Muscle layer of duodenum (tissue), 2 donors: ENCODE results near the gene VEGFB.

Experiments used
- H3K27ac ChIP-seq: one replicate; pipeline ENCODE4 v1.7.0; 2013; ENCODE audit warnings: mild to moderate bottlenecking, low read length
- H3K27me3 ChIP-seq: one replicate; pipeline ENCODE4 v1.7.0; 2013; ENCODE audit warnings: low read depth, mild to moderate bottlenecking, control low read depth, low read length
- H3K36me3 ChIP-seq, 2 donors: one replicate each; pipeline ENCODE4 v1.7.0; 2013; ENCODE audit warnings: low read length in 2 of 2, control low read depth in 1 of 2, mild to moderate bottlenecking in 1 of 2; ENCODE audit not compliant: insufficient read depth in 2 of 2, control insufficient read depth in 1 of 2
- H3K4me1 ChIP-seq, 2 donors: one replicate each; pipeline ENCODE4 v1.7.0; 2013; ENCODE audit warnings: low read length in 2 of 2, mild to moderate bottlenecking in 2 of 2, control low read depth in 1 of 2, moderate library complexity in 1 of 2; ENCODE audit not compliant: insufficient read depth in 2 of 2, control insufficient read depth in 1 of 2
- H3K4me3 ChIP-seq, 2 donors: one replicate each; pipeline ENCODE4 v1.7.0; 2013; ENCODE audit warnings: low read length in 2 of 2, low read depth in 1 of 2, mild to moderate bottlenecking in 1 of 2
- H3K9me3 ChIP-seq, 2 donors: one replicate each; pipeline ENCODE4 v1.7.0; 2013; ENCODE audit warnings: low read length in 2 of 2, control low read depth in 1 of 2, mild to moderate bottlenecking in 1 of 2; ENCODE audit not compliant: control insufficient read depth in 1 of 2
- donor health status: healthy.

VEGFB gene

DNA sequence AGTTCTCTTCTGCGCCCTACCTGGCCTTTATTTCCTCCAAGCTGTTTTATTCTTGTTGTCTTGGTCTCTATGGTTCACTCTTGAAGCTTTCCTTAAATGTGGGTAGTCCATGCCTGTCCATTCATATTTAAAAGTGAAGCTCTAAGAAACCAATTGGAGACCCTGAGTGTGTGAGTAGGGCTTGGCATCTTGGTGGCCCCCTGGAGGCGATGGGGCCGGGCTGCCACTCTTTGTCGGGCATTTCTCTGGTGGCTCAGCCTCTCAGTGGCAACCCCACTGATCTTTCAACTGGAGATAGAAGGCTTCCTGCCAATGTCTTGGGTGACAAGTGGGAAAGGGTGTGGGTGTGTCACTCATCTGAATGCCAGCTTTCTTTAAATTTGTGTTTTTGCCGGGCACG, 17.5 kb upstream of the VEGFB start:
- no peaks in the 10 kb centered on the region for H3K4me1 ChIP-seq
- H3K27me3 ChIP-seq, result no peaks in the 10 kb centered on the region
- H3K36me3 ChIP-seq, result peaks cover 3 to 16% of the 10 kb centered on the region in 2 donors
- no peak overlapping the region for H3K4me3 ChIP-seq
- H3K9me3 ChIP-seq, result no peaks in the 10 kb centered on the region
- no peak overlapping the region for H3K27ac ChIP-seq

DNA sequence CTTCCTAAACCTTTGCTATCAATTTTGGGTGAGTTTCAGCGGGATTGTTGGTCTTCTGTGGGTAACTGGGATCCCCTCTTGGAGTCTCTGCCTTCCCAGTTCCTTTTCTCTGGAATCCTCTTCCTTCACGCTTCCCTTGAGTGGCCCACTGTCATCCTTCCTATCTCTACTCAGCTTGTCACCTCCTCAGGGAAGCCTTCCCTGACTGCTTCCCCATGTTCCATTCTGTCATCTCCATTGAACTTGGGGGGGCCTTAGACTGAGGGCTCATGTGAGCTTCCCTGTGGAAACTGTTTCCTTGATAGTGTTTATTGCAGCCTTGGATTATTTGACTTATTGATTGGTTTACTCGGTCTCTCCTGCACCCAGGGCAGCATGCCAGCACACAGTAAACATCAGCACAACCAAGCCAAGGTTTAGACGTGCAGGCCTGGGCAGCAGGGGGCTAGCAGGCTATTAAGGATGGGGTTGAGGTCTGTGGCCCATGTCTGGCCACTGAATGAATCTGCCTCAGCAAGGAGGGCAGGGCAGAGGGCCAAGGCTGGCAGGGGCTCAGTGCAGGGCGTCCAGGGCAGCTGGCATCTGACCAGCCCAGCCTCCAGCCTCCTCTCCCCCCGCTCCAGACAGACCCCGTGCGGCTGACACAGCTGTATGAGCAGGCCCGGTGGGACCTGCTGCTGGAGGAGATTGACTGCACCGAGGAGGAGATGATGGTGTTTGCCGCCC, 15.6 kb upstream of the VEGFB start:
- H3K4me3 ChIP-seq, result no peak overlapping the region
- peaks cover 3 to 16% of the 10 kb centered on the region in 2 donors for H3K36me3 ChIP-seq
- H3K27ac ChIP-seq, result no peak overlapping the region
- H3K4me1 ChIP-seq, result no peaks in the 10 kb centered on the region
- H3K9me3 ChIP-seq, result no peaks in the 10 kb centered on the region
- H3K27me3 ChIP-seq, result no peaks in the 10 kb centered on the region

DNA sequence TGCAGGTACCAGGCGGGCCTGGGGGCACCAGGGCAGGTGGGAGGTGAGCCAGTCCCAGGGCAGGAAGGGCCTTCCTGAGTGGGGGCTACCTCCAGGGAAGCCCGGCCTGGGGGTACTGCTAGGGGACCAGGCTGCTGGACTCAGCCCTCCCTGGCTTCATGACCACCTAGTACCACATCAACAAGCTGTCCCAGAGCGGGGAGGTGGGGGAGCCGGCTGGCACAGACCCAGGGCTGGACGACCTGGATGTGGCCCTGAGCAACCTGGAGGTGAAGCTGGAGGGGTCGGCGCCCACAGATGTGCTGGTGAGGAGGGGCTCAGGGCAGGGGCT, 15.1 kb upstream of the VEGFB start:
- no peak overlapping the region for H3K4me3 ChIP-seq
- H3K9me3 ChIP-seq, result no peaks in the 10 kb centered on the region
- H3K4me1 ChIP-seq, result no peaks in the 10 kb centered on the region
- H3K27ac ChIP-seq, result no peak overlapping the region
- peaks cover 3 to 16% of the 10 kb centered on the region in 2 donors for H3K36me3 ChIP-seq
- H3K27me3 ChIP-seq, result no peaks in the 10 kb centered on the region

- no peaks in the 10 kb centered on the region for H3K27me3 ChIP-seq
- H3K4me1 ChIP-seq, result no peaks in the 10 kb centered on the region
- no peaks in the 10 kb centered on the region for H3K9me3 ChIP-seq
- H3K36me3 ChIP-seq, result peaks cover 3 to 16% of the 10 kb centered on the region in 2 donors
- H3K4me3 ChIP-seq, result no peak overlapping the region
- no peak overlapping the region for H3K27ac ChIP-seq
Measured at GRCh38 chr11:64219755-64220154, 14.6 kb upstream of the VEGFB start.

DNA sequence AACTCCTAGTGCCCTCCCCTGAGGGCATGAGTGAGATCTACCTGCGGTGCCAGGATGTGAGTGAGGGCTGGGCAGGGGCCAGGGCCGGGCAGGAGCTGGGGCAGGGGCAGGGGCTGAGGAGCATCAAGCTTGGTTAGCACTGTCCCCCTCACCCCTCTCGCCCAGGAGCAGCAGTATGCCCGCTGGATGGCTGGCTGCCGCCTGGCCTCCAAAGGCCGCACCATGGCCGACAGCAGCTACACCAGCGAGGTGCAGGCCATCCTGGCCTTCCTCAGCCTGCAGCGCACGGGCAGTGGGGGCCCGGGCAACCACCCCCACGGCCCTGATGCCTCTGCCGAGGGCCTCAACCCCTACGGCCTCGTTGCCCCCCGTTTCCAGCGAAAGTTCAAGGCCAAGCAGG, 14.1 kb upstream of the VEGFB start:
- Histone ChIP-seq H3K9me3 (no peaks in the 10 kb centered on the region), H3K36me3 (peaks cover 3 to 16% of the 10 kb centered on the region in 2 donors), H3K4me3 (no peak overlapping the region), H3K4me1 (peaks cover 0 to 4% of the 10 kb centered on the region in 2 donors), H3K27ac (no peak overlapping the region), H3K27me3 (no peaks in the 10 kb centered on the region)

DNA sequence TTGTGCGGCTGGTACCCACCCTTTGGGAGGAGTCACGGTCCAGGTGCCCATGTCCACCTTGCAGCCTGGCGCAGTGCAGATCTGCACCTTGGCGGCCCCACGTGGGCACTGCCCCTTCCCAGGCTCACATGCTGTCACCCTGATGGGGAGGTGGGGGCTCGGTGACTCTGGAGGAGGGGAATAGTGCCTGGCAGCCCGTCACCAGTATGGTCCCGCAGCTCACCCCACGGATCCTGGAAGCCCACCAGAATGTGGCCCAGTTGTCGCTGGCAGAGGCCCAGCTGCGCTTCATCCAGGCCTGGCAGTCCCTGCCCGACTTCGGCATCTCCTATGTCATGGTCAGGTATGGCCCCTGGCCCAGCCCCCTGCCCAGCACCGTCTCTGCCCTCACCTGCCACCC, 13.6 kb upstream of the VEGFB start:
- Histone ChIP-seq H3K36me3 (peaks cover 3 to 16% of the 10 kb centered on the region in 2 donors), H3K9me3 (no peaks in the 10 kb centered on the region), H3K27me3 (no peaks in the 10 kb centered on the region), H3K27ac (no peak overlapping the region), H3K4me1 (peaks cover 0 to 8% of the 10 kb centered on the region in 2 donors), H3K4me3 (no peak overlapping the region)

DNA sequence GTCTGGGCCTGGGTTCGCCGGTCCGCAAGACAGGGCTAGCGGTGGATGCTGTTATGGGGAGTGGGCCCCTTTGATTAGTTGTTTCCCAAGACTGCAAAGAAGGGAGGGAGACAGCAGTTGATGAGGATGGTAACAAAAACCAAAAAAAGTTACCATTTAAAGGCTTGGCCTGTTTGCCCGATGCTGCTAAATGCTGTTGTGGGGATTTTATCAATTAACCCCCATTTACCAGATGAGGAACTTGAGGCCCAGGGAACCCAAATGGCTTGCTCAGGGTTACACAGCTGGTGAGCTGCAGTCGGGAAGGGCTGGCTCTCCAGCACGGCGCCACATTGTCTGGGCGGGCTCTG, 11.8 kb upstream of the VEGFB start:
- H3K4me1 ChIP-seq, result peaks cover 0 to 20% of the 10 kb centered on the region in 2 donors
- H3K27me3 ChIP-seq, result no peaks in the 10 kb centered on the region
- H3K27ac ChIP-seq, result no peak overlapping the region
- no peak overlapping the region for H3K4me3 ChIP-seq
- H3K9me3 ChIP-seq, result no peaks in the 10 kb centered on the region
- H3K36me3 ChIP-seq, result peaks cover 3 to 16% of the 10 kb centered on the region in 2 donors

GRCh38 chr11:64223001-64223651, 11.3 kb upstream of the VEGFB start:
- no peak overlapping the region for H3K27ac ChIP-seq
- H3K27me3 ChIP-seq, result no peaks in the 10 kb centered on the region

DNA sequence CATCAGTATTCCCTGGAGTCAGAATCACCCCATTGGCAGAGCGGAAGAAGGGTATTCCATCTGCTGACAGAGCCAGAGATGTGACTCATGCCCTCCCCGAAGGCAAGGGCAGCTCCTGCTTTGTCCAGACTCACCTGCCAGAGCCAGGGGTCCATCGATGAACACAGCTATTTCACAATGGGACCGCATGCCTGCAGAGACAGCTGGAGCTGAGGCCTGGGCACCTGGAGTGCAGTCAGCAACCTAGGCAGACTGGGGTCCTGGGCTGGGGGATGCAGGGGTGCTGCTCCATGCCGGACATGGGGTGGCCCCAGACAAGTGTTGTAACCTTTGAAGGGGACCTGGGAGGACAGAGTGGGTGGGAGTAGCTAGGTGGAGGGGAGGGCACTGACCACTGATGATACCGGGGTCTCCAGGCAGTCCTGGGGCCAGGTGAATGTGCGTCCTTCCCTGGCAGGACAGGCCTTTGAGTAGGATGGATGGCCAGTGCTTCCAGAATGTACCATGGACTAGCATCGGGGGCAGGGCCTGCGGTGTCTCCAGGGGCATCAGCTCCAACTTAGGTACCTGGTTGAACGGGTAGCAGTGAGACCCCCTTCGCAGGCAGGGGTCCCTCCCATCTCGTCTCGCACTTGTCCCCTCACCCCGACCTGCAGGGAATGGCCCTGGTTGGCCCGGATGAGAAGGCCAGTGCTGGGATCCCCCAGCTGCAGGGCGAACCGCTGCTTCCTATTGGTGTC, 10.1 kb upstream of the VEGFB start:
- Histone ChIP-seq H3K27me3 (no peaks in the 10 kb centered on the region), H3K9me3 (no peaks in the 10 kb centered on the region), H3K27ac (no peak overlapping the region), H3K36me3 (peaks cover 3 to 16% of the 10 kb centered on the region in 2 donors), H3K4me1 (peaks cover under 1 to 24% of the 10 kb centered on the region in 2 donors), H3K4me3 (no peak overlapping the region)

More at GRCh38 chr11:64223001-64223651, 11.3 kb upstream of the VEGFB start:
- peaks cover 0 to 22% of the 10 kb centered on the region in 2 donors for H3K4me1 ChIP-seq
- H3K9me3 ChIP-seq, result no peaks in the 10 kb centered on the region
- no peak overlapping the region for H3K4me3 ChIP-seq
- peaks cover 3 to 16% of the 10 kb centered on the region in 2 donors for H3K36me3 ChIP-seq

GRCh38 chr11:64224891-64225607, 9.3 kb upstream of the VEGFB start:
- H3K9me3 ChIP-seq, result no peaks in the 10 kb centered on the region
- H3K4me3 ChIP-seq, result peak overlapping the region; percentile 76 to 84
- H3K36me3 ChIP-seq, result peaks cover 3 to 12% of the 10 kb centered on the region in 2 donors
- no peaks in the 10 kb centered on the region for H3K27me3 ChIP-seq
- H3K27ac ChIP-seq, result peak overlapping the region; percentile 90
- peaks cover 7 to 31% of the 10 kb centered on the region in 2 donors for H3K4me1 ChIP-seq
